ENCODE results near the gene ESRRA. TPM values are rescaled to one million over a fixed set of nuclear protein-coding genes. Genes with fewer than 3 reads are reported as not detected.

Gene ESRRA
- total RNA-seq, 6 experiments from 2014 or later: 28.5 to 82.6 (median 47.7) TPM

GRCh38 chr11:64362339-64362738 lies 57.0 kb downstream of the ESRRA start:
- no peak for ATAC-seq
- no peak overlapping the region for H3K4me3 ChIP-seq
- no peak overlapping the region for H3K27ac ChIP-seq
- intact Hi-C loops (cut with DNase I): no loop called here
- no peak for DNase-seq
- TF ChIP-seq CTCF (IDR thresholded peaks at IDR 0.05) (no peak), POLR2A (IDR thresholded peaks at IDR 0.05) (no peak)
- H3K36me3 ChIP-seq: peaks cover 0 to 32% (median 11%) of the 10 kb centered on the region in 4 donors
- H3K4me1 ChIP-seq: peaks cover 0 to 14% (median 2%) of the 10 kb centered on the region in 4 donors
- H3K9me3 ChIP-seq: no peaks in the 10 kb centered on the region
- H3K27me3 ChIP-seq: no peaks in the 10 kb centered on the region
- 70% methylated on average over 2 of the region's 10 CpGs for WGBS (ENCODE audit: insufficient coverage, low coverage, low lambda C conversion rate, missing lambda C conversion rate)

- TF ChIP-seq POLR2A (IDR thresholded peaks at IDR 0.05): no peak
- TF ChIP-seq CTCF (IDR thresholded peaks at IDR 0.05): no peak
Measured at GRCh38 chr11:64364435-64364834, 59.1 kb downstream of the ESRRA start.

DNA sequence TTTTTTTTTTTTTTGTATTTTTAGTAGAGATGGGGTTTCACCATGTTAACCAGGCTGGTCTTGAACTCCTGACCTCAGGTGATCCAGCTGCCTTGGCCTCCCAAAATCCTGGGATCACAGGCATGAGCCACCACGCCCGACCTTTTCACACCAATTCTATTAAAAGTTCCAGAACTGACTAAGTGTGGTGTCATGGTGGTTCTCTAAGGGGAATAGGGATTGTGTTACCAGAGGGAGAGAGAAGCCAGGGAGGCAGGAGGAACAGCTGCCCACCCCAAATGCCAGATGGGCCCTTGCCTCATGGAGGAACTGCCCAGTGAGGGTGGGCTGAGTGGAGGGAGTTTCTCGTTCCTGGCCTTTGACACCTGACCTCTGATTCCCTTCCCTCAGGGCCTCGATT lies 59.6 kb downstream of the ESRRA start:
- Histone ChIP-seq H3K4me1 (peaks cover 0 to under 1% (median 0%) of the 10 kb centered on the region in 4 donors), H3K36me3 (peaks cover 0 to 42% (median 16%) of the 10 kb centered on the region in 4 donors), H3K4me3 (no peak overlapping the region), H3K27me3 (no peaks in the 10 kb centered on the region), H3K27ac (no peak overlapping the region), H3K9me3 (no peaks in the 10 kb centered on the region)
- intact Hi-C loops (cut with DNase I): no loop called here
- DNase-seq (no peak), ATAC-seq (no peak)
- no peak for TF ChIP-seq CTCF (IDR thresholded peaks at IDR 0.05)
- TF ChIP-seq POLR2A (IDR thresholded peaks at IDR 0.05): no peak
- WGBS (ENCODE audit: insufficient coverage, low coverage, low lambda C conversion rate, missing lambda C conversion rate): 80% methylated on average over 2 of the region's 4 CpGs

More at GRCh38 chr11:64364435-64364834, 59.1 kb downstream of the ESRRA start:
- DNase-seq (no peak), ATAC-seq (no peak)
- H3K9me3 ChIP-seq: no peaks in the 10 kb centered on the region
- 84% methylated on average over 4 of the region's 6 CpGs for WGBS (ENCODE audit: insufficient coverage, low coverage, low lambda C conversion rate, missing lambda C conversion rate)
- no peaks in the 10 kb centered on the region for H3K27me3 ChIP-seq
- peaks cover 0 to 39% (median 15%) of the 10 kb centered on the region in 4 donors for H3K36me3 ChIP-seq
- no peak overlapping the region for H3K27ac ChIP-seq
- intact Hi-C loops (cut with DNase I): no loop called here
- H3K4me1 ChIP-seq: peaks cover 0 to 5% (median 0%) of the 10 kb centered on the region in 4 donors
- H3K4me3 ChIP-seq: no peak overlapping the region

Small RNAs within 50 kb of the gene (microRNA-seq; reads per million reads assigned to microRNA genes)
- 0 to 0.64 reads per million in 2 donors for gene MIR7155

Small RNAs within 50 kb of the gene (small RNA-seq; reads per million reads assigned to genes)
- gene MIR7155: 0 to 0.48 reads per million in 2 experiments
- 0 reads per million in 2 experiments for gene RF00019

Other genes with a start within 250 kb of the ESRRA start
- 100 to 1,000 TPM in 1 of 6 experiments, 10 to 100 TPM in 5; 12.3 to 219 (median 27.8) TPM for gene MACROD1, start 139.4 kb upstream of the ESRRA start, total RNA-seq
- 100 to 1,000 TPM in 1 of 6 experiments, 10 to 100 TPM in 5; 27.6 to 110 (median 59.4) TPM for gene STIP1, start 119.4 kb upstream of the ESRRA start, total RNA-seq
- 10 to 100 TPM in 1 of 6 experiments, 1 to 10 TPM in 5; 5.1 to 17.3 (median 8.1) TPM for gene FERMT3, start 98.8 kb upstream of the ESRRA start, total RNA-seq
- gene TRPT1, start 79.3 kb upstream of the ESRRA start, total RNA-seq: 10 to 100 TPM; 13.5 to 29.6 (median 18.9) TPM
- 10 to 100 TPM; 23.2 to 46.7 (median 32.1) TPM for gene NUDT22, start 79.2 kb upstream of the ESRRA start, total RNA-seq
- 10 to 100 TPM; 14.6 to 27.6 (median 21.4) TPM for gene DNAJC4, start 75.0 kb upstream of the ESRRA start, total RNA-seq
- gene VEGFB, start 70.9 kb upstream of the ESRRA start, total RNA-seq: 10 to 100 TPM in 5 of 6 experiments, 1 to 10 TPM in 1; 7.5 to 33.2 (median 16.6) TPM
- 100 to 1,000 TPM in 1 of 6 experiments, 10 to 100 TPM in 5; 49.4 to 108 (median 66.7) TPM for gene FKBP2, start 64.4 kb upstream of the ESRRA start, total RNA-seq
- 10 to 100 TPM; 34.1 to 90.3 (median 49.7) TPM for gene PPP1R14B, start 58.6 kb upstream of the ESRRA start, total RNA-seq
- 1 to 10 TPM; 5.4 to 8.0 (median 6.7) TPM for gene PLCB3, start 54.0 kb upstream of the ESRRA start, total RNA-seq
- gene BAD, start 20.9 kb upstream of the ESRRA start, total RNA-seq: 10 to 100 TPM; 22.0 to 53.8 (median 26.0) TPM
- 10 to 100 TPM; 13.0 to 21.9 (median 17.8) TPM for gene GPR137, start 19.7 kb upstream of the ESRRA start, total RNA-seq
- gene KCNK4, start 14.2 kb upstream of the ESRRA start, total RNA-seq: not detected
- not detected for gene CATSPERZ, start 5.2 kb upstream of the ESRRA start, total RNA-seq
- 100 to 1,000 TPM in 2 of 6 experiments, 10 to 100 TPM in 4; 58.0 to 122 (median 85.3) TPM for gene TRMT112, start 12.0 kb downstream of the ESRRA start, total RNA-seq
- 100 to 1,000 TPM in 2 of 6 experiments, 10 to 100 TPM in 4; 84.0 to 172 (median 89.3) TPM for gene PRDX5, start 12.6 kb downstream of the ESRRA start, total RNA-seq
- gene CCDC88B, start 34.7 kb downstream of the ESRRA start, total RNA-seq: 10 to 100 TPM in 1 of 6 experiments, 1 to 10 TPM in 5; 2.4 to 10.6 (median 4.9) TPM
- gene RPS6KA4, start 53.6 kb downstream of the ESRRA start, total RNA-seq: 10 to 100 TPM in 3 of 6 experiments, 1 to 10 TPM in 3; 6.6 to 17.9 (median 10.3) TPM